EH (cell line): Measurements from ENCODE around the gene ZNF592.
"Not testable (repeated sequence)": the region's sequence is repeated elsewhere in the genome, so short reads cannot be mapped to it uniquely, and the experiment has no call there.

Experiments used
- DNase-seq: peaks from one replicate; pipeline ENCODE4 v3.0.0-alpha.2; 2015; ENCODE audit warnings: low read depth

The ZNF592 gene

GRCh38 chr15:84741121-84741520 is 7.3 kb upstream of the ZNF592 start:
- DNase-seq: no peak

GRCh38 chr15:84747416-84748273 is 747 bp upstream of the ZNF592 start:
- DNase-seq: peak; percentile 72

- DNase-seq: peak; percentile 37
Observed at GRCh38 chr15:84749111-84749991, 959 bp downstream of the ZNF592 start.

GRCh38 chr15:84750583-84751092 is 2.2 kb downstream of the ZNF592 start:
- DNase-seq: no peak

GRCh38 chr15:84751721-84752120 is 3.3 kb downstream of the ZNF592 start:
- DNase-seq: not testable (repeated sequence)

- no peak for DNase-seq
Observed at GRCh38 chr15:84752195-84752594, 3.8 kb downstream of the ZNF592 start.

DNA sequence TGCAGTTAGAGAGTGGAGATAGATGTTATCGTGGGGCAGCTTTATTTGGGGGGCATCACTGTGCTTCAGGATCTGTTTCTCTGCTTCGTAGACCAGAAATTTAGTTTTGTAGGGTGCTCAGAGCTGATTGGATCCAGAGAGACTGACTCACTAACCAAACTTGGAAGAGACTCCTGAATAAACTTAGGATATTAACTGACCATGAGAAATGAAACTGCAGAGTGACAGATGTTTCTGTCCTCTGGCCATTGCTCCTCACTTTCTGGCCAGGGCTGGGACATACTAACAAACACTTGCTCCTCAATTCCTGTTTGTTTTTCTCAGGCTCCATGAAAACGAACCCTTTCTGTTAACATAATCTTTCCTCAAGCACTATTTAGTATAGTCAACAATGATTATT is 4.3 kb downstream of the ZNF592 start:
- DNase-seq: peak; percentile 68

- not testable (repeated sequence) for DNase-seq
Observed at GRCh38 chr15:84754889-84755288, 6.5 kb downstream of the ZNF592 start.

DNA sequence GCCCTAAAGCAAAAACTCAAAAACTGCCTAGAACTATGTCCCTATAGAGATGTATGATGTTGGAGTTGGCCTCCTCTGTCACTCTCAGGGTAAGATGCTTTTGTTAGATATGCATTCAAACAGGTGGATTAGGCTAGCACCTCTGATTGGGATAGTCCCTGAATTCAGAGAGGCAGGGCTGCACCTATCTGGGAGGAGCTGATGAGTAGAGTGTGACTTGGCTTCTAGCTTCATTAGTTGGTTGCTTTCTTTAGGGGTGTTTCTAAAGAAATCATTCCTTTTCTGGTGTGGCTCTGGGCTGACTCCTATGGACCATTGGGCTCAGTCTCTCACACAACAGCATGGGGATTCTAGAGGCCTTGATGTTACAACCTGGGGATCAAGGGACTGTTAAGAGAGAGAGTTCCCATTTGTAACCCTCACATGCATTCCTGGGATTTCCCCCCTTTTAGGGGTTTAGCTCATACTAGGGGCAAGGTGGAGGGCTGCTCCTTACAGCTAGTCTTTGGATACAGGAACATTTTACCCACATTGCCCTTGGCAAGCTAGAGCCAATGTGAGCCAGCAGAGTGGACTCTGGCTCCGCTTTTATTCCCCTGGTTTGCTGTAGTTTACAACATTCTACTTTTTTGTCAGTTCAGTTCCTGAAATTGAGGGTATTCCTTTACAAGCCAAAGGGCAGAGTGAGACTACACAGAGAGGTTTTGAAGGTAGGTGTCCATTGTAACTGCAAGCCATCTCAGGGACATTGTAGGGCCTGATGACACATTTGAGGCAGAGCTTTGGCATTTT is 7.5 kb downstream of the ZNF592 start:
- DNase-seq: no peak

GRCh38 chr15:84759018-84759417 is 10.6 kb downstream of the ZNF592 start:
- no peak for DNase-seq

- DNase-seq: no peak
Observed at GRCh38 chr15:84760219-84760618, 11.8 kb downstream of the ZNF592 start.

GRCh38 chr15:84761607-84762131 is 13.3 kb downstream of the ZNF592 start:
- peak; percentile 32 for DNase-seq

DNA sequence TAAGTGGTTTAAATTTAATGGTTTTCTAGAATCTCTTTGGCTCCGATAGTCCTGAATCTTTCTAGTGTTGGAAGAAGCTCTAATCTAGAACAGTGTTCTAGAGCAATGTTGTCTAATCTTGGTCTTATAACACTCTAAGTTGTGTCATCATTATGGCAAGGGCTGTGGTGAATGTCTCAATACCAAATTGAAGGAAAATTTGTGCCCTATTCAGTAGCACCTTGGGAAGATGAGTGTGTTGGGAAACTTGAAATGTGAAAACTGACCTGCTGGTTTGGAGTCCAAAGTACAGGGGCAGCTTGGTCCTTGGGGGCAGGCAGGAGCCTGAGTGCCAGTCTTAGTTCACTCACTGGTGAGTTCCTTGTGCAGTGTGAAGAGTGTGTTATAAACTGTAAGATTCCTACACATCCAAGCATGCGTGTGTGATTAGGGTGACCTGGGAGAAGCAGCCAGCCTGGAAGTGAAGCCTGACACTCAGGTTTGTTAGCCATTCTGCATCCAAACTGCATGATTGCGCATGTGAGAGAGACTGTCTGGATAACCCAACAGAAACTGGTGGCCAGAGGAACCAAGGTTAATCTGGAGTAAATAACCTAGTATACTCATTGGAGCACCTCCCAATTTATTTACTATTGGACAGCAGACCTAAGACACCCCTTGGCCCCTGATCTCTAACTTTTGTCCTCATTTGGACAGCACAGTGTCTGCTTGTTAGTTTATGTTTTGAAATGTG is 14.6 kb downstream of the ZNF592 start:
- DNase-seq: no peak

GRCh38 chr15:84764585-84764984 is 16.2 kb downstream of the ZNF592 start:
- DNase-seq: no peak

DNA sequence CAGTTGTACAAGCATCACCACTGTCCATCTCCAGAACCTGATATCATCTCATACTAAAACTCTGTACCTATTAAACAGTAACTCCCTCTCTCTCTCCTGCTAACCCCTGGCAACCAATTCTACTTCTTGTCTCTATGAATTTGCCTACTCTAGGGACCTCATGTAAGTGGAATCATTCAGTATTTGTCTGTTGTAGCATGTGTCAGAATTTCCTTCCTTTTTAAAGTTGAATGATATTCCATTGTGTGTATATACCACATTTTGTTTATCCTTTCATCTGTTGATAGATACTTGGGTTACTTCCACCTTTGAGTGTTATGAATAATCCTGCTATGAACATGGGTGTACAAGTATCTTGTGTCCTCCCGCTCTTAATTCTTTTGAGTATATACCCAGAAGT is 16.6 kb downstream of the ZNF592 start:
- DNase-seq: no peak

GRCh38 chr15:84765675-84766074 is 17.3 kb downstream of the ZNF592 start:
- no peak for DNase-seq

- DNase-seq: peak; percentile 82
Observed at GRCh38 chr15:84766461-84767035, 18.2 kb downstream of the ZNF592 start.

DNA sequence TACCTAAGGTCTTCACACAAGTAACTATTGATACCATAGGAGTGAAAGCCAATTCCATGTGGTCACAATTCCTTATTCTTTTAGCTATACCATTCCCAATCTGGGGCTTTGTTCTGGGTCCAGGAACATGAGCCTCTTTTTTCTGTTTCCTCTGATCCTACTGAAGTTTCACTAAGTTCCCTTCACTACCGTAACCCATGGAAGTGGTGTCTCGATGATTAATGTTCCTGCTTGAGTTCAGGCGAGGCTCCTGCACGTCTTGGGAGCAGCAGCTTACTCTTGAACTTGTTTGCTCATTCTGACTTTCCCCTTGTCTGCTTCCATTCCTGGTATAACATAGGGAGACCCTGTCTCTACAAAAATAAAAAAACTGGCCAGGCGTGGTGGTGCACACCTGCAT is 23.6 kb downstream of the ZNF592 start:
- no peak for DNase-seq

GRCh38 chr15:84772467-84772866 is 24.1 kb downstream of the ZNF592 start:
- DNase-seq: no peak

DNA sequence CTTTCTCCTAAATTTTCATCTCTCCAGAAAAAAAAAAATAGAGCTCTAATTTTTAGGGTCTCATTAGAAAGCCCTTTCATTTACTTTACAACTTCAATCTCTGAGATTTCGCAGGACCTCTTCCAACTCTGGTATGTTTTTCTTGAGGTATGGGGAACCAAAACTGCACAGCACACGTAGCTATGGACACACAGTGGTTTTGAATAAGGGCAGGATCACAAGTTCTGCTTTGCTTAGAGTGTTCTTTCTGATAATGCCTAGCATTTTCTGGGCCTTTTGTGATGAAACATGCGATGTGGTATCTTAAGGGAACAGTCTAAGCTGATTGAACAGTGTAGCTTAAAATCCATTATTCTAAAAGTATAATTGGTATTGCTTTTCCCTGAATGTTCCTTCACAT is 25.3 kb downstream of the ZNF592 start:
- no peak for DNase-seq
